Stimulated activated memory B cell treated with anti-CD40 and anti-IgM and Interleukin-4, amounts not matched to agents 10 μg/mL and 1 μg/mL and 100 μg/mL, for 72 hours (primary cell): Measurements from ENCODE around the gene PLEKHH2.
"Not testable (repeated sequence)": the region's sequence is repeated elsewhere in the genome, so short reads cannot be mapped to it uniquely, and the experiment has no call there.

Experiments used
- ATAC-seq: fragments of 150-1000 bp; cut with Tn5 transposase; 2 replicates; pipeline ENCODE4 v1.10.0; 2021
- H3K27ac Mint-ChIP-seq: one replicate; pipeline ENCODE4 v1.8.0; 2022; ENCODE audit warnings: mild to moderate bottlenecking, mixed read lengths
- H3K27me3 Mint-ChIP-seq: one replicate; pipeline ENCODE4 v1.8.0; 2022; ENCODE audit warnings: mixed read lengths
- H3K36me3 Mint-ChIP-seq: one replicate; pipeline ENCODE4 v1.8.0; 2022; ENCODE audit warnings: mixed read lengths
- H3K4me1 Mint-ChIP-seq: one replicate; pipeline ENCODE4 v1.8.0; 2022; ENCODE audit warnings: mixed read lengths
- H3K4me3 Mint-ChIP-seq: one replicate; pipeline ENCODE4 v1.8.0; 2022; ENCODE audit warnings: mild to moderate bottlenecking, moderate library complexity, mixed read lengths
- H3K9me3 Mint-ChIP-seq: one replicate; pipeline ENCODE4 v1.8.0; 2022; ENCODE audit warnings: mixed read lengths

Gene PLEKHH2

DNA sequence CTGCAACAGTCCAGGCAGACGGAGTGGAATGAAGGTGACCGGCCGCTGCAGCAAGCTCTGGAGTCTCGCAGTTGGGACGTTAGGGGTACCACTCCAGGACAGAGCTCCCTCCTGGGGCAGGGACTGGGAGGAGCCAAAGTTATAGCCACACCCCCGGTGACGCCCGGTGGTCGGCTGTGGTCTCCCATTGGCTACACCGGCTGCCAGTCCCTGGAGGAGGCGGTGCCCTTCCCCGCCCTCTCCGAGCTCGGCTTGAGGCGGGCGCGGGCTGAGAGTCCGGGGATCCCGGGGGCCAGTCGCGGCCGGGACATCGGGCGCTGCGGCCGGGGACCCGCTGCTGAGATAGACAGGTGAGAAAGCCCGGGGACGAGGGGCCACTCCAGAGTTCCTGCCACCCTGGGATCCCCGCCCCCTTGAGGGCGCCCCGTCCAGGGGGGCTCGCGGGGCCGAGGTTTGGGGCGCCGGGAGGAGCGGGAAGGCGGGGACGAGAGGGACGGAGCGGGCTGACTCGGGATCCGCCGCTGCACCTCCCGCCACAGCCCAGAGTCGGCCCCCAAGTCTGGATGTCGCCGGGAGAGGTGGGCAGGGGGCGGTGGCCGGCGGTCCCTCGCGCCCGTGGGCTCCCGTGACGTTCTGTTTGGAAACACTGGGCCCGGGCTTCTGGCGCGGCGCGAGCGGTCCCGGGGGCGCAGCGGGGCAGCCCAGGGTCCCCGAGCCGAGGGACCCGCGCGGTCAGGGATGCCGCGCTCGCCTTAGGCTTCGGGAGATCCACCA is at the start of gene PLEKHH2:
PLEKHH2 (plus strand) TSS at position 231 of the 774 bp plus-strand sequence. CDS start 7,414 bp downstream, outside the sequence.
- peaks cover 4% of the 10 kb centered on the region for H3K9me3 Mint-ChIP-seq
- no peaks in the 10 kb centered on the region for H3K36me3 Mint-ChIP-seq
- peak within 1 kb of the TSS; percentile 68 for H3K27ac Mint-ChIP-seq

DNA sequence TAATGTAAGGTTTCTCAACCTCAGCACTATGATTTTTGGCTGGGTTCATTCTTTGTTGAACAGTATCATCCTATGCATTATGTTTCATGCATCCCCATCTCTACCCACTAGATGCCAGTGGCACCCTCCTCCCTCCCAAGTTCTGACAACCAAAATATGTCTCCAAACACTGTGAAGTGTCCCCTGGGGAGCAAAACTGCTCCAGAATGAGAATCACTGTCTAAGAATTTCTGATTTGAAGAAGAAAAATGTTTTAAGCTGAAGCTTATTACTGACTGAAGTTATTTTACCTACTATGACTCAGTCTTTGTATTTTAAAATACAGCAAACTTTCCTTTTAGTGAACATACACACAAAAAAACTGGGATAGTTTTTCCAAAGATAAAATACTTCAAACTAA is 44.6 kb upstream of the PLEKHH2 start:
- H3K4me3 Mint-ChIP-seq: no peak overlapping the region
- peaks cover 30% of the 10 kb centered on the region for H3K4me1 Mint-ChIP-seq
- no peak for ATAC-seq
- no peaks in the 10 kb centered on the region for H3K27me3 Mint-ChIP-seq
- H3K9me3 Mint-ChIP-seq: no peaks in the 10 kb centered on the region
- no peak overlapping the region for H3K27ac Mint-ChIP-seq
- peaks cover 9% of the 10 kb centered on the region for H3K36me3 Mint-ChIP-seq

More for the DNA sequence above, at the start of gene PLEKHH2:
- peaks cover 9% of the 10 kb centered on the region for H3K4me1 Mint-ChIP-seq
- H3K27me3 Mint-ChIP-seq: peaks cover 48% of the 10 kb centered on the region
- peak; percentile 99 for ATAC-seq
- H3K4me3 Mint-ChIP-seq: peak within 1 kb of the TSS; percentile 83

DNA sequence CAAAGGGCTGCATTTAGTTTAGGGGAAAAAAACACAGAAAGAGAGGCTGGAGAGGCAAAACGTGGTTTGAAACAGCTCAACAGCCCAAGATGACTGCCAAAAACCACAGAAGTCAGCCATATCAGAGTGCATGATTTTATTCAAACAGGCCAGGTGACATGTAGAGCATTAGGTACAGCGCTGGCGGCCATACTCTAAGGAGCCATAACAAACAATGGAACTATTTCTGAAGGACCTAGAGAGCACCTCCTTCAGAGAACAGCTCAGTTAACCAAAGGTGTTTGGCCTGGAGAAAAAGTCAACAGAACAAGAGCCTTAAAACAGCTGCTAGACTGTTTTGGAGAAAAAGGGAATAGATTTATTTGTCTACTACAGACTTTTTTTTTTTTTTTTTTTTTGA is 43.8 kb upstream of the PLEKHH2 start:
- no peak for ATAC-seq
- Mint-ChIP-seq H3K27me3 (no peaks in the 10 kb centered on the region), H3K4me3 (no peak overlapping the region), H3K4me1 (peaks cover 30% of the 10 kb centered on the region), H3K27ac (no peak overlapping the region), H3K36me3 (peaks cover 6% of the 10 kb centered on the region), H3K9me3 (no peaks in the 10 kb centered on the region)

DNA sequence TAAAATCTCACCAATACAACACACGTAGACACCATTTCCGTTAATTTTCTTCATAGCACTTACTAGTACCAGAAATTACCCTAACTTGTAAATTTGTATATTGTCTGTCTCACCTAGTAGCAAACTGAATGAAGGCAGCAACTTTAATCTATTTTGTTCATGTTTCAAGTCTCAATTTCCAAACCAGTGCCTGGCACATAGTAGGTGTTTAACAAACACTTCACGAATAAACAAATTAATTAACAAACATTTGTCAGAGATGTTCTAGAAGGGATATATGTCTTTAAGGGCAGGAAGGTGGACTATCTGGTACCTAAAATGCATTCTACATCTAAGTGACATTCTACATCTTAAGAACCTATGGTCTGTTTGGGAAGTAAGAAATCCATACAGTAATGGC is 42.2 kb upstream of the PLEKHH2 start:
- H3K27me3 Mint-ChIP-seq: no peaks in the 10 kb centered on the region
- H3K4me1 Mint-ChIP-seq: peaks cover 30% of the 10 kb centered on the region
- peaks cover 6% of the 10 kb centered on the region for H3K36me3 Mint-ChIP-seq
- ATAC-seq: no peak
- peak overlapping the region; percentile 95 for H3K4me3 Mint-ChIP-seq
- peak overlapping the region; percentile 99 for H3K27ac Mint-ChIP-seq
- no peaks in the 10 kb centered on the region for H3K9me3 Mint-ChIP-seq

DNA sequence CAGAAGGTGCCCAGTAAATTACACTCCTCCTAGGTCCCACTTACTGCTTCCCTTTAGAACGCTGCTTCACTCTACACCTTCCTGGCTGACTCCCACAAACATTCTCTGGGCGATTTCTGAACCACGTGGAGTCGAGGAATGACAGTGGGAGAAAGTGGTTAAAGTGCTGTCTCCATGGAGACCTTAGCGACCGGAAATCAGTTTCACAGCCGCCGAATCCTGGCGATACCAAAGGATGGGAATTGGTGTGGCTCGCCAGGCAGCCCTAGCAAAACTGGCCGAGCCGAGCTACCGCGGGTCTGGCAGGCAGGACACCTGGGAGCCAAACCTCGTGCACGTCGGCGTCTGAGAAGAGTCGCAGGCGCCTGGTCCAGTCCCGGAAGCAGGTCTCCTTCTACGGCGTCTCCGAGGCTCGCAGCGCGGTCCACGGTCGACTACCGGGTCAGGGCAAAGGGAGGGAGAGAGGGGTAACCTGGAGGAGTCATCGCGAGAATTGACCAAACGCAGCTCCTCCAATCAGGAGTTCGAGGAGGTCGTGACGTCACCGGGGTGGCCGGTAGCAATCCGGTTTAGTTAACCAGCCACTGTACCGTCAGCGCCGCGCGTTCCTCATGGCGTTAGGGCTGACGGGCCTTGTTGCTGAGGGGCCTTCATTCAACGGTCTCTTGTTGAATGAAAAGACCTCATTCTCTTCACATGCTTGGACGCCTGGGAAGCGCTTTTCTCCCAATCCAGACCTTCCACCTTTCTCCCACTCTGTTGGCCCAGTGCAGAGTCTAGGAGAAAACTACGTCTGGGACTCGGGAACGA is 41.3 kb upstream of the PLEKHH2 start, which contains the start of gene THADA:
THADA (minus strand) TSS at position 436 of the 810 bp plus-strand sequence. CDS start 3,646 bp downstream, outside the sequence.
- H3K4me1 Mint-ChIP-seq: peaks cover 30% of the 10 kb centered on the region
- peaks cover 6% of the 10 kb centered on the region for H3K36me3 Mint-ChIP-seq
- H3K27me3 Mint-ChIP-seq: no peaks in the 10 kb centered on the region
- peak; percentile 100 for ATAC-seq
- peak within 1 kb of the TSS; percentile 95 for H3K4me3 Mint-ChIP-seq
- no peaks in the 10 kb centered on the region for H3K9me3 Mint-ChIP-seq
- peak within 1 kb of the TSS; percentile 99 for H3K27ac Mint-ChIP-seq

DNA sequence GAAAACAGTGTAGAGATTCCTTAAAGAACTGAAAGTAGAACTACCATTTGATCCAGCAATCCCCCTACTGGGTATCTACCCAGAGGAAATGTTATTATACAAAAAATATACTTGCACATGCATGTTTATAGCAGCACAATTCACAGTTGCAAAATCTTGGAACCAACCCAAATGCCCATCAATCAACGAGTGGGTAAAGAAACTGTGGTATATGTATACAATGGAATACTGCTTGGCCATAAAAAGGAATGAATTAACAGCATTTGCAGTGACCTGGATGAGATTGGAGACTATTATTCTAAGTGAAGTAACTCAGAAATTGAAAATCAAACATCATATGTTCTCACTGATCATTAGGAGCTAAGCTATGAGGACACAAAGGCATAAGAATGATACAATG is 36.5 kb upstream of the PLEKHH2 start:
- H3K36me3 Mint-ChIP-seq, ATAC-seq, H3K27me3 Mint-ChIP-seq, H3K4me3 Mint-ChIP-seq, H3K9me3 Mint-ChIP-seq, H3K27ac Mint-ChIP-seq, H3K4me1 Mint-ChIP-seq: not testable (repeated sequence)

DNA sequence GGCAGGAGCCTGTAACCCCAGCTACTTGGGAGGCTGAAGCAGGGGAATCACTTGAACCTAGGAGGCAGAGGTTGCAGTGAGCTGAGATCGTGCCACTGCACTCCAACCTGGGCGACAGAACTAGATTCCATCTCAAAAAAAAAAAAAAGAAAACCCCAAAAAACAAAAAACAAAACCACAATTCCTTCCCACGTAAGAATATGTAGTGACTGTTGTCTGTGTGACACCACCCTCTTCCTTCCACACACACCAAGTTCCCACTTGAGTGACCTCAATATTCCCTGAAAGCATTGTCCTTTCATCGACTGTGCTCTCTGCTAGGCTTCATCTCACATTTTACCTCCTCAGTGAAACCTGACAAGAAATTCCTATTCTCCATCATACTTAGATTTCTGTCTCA is 32.4 kb upstream of the PLEKHH2 start:
- H3K4me1 Mint-ChIP-seq: no peaks in the 10 kb centered on the region
- no peaks in the 10 kb centered on the region for H3K9me3 Mint-ChIP-seq
- H3K4me3 Mint-ChIP-seq: no peak overlapping the region
- H3K36me3 Mint-ChIP-seq: no peaks in the 10 kb centered on the region
- ATAC-seq: no peak
- H3K27ac Mint-ChIP-seq: no peak overlapping the region
- H3K27me3 Mint-ChIP-seq: no peaks in the 10 kb centered on the region

DNA sequence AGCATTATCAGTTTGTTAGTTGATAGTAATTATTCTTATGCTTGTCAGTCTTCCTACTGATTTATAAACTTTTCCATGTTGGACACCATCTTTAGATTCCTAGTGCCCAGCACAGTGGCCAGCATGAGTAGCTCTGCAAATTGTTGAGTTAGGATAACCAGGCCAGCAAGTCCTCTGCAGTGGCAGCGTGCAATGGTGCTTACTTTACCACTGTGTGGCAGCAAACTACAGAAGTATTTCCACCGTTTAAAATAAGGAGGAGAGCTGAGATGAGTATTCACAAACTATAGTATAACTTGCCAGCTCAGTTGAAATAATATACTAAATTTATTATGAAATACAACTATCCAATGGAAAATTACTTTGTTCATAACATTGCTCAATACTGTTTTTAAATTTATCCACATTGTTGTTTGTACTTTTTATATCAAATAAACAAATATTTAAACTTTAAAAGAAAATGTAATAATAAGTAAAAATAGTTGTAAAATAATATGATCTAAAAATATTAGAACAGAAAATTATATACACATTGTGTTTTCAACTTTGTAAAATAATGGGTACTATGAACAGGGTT is 31.9 kb upstream of the PLEKHH2 start:
- no peak overlapping the region for H3K27ac Mint-ChIP-seq
- H3K36me3 Mint-ChIP-seq: no peaks in the 10 kb centered on the region
- H3K27me3 Mint-ChIP-seq: no peaks in the 10 kb centered on the region
- H3K4me1 Mint-ChIP-seq: no peaks in the 10 kb centered on the region
- no peaks in the 10 kb centered on the region for H3K9me3 Mint-ChIP-seq
- no peak for ATAC-seq
- H3K4me3 Mint-ChIP-seq: no peak overlapping the region

DNA sequence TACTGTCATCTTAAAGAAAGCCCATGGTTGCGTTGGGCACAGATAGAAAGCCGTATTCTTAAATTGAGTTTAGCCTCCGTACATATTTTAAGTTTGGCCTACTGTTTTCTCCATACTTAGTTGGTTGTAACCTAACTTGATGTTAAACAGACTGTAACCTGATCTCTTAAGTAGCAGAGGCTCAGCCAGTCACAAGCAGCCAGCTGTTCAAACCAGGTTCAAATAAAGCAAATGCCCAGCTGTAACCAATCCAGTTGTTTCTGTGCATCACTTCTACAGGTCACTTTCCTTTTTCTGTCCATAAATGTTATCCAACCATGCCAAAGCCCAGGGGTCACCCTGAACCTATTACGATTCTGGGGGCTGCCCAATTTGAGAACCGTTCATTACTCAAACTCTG is 31.2 kb upstream of the PLEKHH2 start:
- no peak overlapping the region for H3K4me3 Mint-ChIP-seq
- no peaks in the 10 kb centered on the region for H3K9me3 Mint-ChIP-seq
- H3K27ac Mint-ChIP-seq: no peak overlapping the region
- no peaks in the 10 kb centered on the region for H3K27me3 Mint-ChIP-seq
- no peaks in the 10 kb centered on the region for H3K36me3 Mint-ChIP-seq
- no peak for ATAC-seq
- H3K4me1 Mint-ChIP-seq: no peaks in the 10 kb centered on the region

DNA sequence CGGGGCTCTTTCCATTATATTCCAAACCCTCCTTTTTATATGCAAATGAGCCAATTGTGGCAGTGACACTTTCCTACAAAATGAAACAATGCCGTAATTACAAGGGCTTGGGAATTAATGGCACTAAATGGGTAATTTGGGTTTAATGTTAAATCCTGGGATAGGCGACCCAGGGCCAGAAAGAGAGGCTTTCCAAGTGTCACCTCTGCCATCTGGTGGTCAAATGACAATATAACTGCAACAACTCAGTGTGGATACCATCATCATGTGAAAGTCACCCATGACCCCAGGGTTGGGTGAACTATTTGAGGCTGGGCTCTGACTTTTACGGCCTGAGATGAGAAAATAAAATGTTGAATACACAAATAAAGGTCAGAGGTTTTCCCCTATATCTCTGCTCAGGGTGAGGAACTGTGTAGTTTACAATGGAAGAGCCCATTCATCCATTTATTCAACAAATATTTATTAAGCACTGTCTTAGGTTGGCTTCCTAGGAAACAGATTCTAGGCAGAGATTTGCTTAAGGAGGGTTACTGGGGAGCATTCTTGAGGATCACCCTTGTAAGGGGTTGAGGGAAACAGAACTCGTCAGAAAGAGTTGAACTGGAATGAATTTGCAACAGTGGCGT is 27.7 kb upstream of the PLEKHH2 start:
- peaks cover 6% of the 10 kb centered on the region for H3K4me1 Mint-ChIP-seq
- peak; percentile 72 for ATAC-seq
- no peaks in the 10 kb centered on the region for H3K27me3 Mint-ChIP-seq
- H3K27ac Mint-ChIP-seq: no peak overlapping the region
- H3K4me3 Mint-ChIP-seq: no peak overlapping the region
- H3K36me3 Mint-ChIP-seq: no peaks in the 10 kb centered on the region
- no peaks in the 10 kb centered on the region for H3K9me3 Mint-ChIP-seq

DNA sequence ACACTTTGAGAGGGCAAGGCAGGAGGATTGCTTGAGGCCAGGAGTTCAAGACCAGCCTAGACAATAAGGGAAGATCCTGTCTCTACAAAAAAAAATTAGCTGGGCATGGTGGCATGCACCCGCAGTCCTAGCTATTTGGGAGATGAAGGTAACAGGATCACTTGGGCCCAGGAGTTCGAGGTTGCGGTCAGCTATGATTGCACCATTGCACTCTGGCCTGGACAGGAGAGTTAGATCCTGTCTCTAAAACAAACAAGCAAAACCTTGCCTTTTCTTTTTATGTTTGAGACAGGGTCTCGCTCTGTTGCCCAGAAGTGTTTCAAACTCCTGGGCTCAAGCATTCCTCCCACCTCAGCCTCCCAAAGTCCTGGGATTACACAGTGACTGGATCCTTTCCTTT is 26.7 kb upstream of the PLEKHH2 start:
- ATAC-seq: no peak
- peaks cover 6% of the 10 kb centered on the region for H3K4me1 Mint-ChIP-seq
- peaks cover 8% of the 10 kb centered on the region for H3K27me3 Mint-ChIP-seq
- no peaks in the 10 kb centered on the region for H3K9me3 Mint-ChIP-seq
- H3K36me3 Mint-ChIP-seq: no peaks in the 10 kb centered on the region
- H3K27ac Mint-ChIP-seq: no peak overlapping the region
- no peak overlapping the region for H3K4me3 Mint-ChIP-seq

DNA sequence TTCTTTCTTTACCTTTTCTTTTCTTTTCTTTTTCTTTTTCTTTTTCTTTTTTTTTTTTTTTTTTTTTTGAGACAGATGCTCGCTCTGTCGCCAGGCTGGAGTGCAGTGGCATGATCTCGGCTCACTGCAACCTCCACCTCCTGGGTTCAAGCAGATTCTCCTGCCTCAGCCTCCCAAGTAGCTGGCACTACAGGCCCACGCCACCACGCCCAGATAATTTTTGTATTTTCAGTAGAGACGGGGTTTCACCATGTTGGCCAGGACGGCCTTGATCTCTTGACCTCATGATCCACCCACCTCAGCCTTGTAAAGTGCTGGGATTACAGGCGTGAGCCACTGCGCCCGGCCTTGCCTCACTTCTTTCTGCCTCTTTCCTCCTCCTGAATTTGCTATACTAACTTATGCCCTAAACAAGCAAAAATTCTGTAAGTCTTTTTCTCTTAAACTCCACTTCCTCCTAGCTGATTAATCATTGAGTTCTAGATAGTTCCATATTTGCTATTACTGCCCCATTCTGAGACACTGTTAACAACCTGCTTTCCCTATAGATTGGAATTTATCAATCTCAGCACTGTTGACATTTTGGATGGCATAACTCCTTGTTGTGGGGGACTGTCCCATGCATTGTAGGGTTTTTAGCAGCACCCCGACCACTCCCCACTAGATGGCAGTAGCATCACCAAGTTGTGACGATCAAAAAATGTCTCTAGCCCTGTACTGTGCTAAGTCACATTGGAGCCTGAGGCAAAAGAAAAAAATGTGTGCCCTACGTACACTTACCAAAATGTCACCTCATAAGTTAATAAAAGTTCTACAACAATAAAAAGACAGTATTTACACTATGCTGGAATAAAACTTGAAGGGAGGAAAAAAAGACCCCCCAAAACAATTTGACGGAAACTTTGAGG is 24.8 kb upstream of the PLEKHH2 start:
- no peaks in the 10 kb centered on the region for H3K36me3 Mint-ChIP-seq
- H3K4me3 Mint-ChIP-seq: no peak overlapping the region
- peaks cover 13% of the 10 kb centered on the region for H3K27me3 Mint-ChIP-seq
- no peak overlapping the region for H3K27ac Mint-ChIP-seq
- H3K9me3 Mint-ChIP-seq: no peaks in the 10 kb centered on the region
- H3K4me1 Mint-ChIP-seq: peaks cover 6% of the 10 kb centered on the region
- peak; percentile 90 for ATAC-seq

DNA sequence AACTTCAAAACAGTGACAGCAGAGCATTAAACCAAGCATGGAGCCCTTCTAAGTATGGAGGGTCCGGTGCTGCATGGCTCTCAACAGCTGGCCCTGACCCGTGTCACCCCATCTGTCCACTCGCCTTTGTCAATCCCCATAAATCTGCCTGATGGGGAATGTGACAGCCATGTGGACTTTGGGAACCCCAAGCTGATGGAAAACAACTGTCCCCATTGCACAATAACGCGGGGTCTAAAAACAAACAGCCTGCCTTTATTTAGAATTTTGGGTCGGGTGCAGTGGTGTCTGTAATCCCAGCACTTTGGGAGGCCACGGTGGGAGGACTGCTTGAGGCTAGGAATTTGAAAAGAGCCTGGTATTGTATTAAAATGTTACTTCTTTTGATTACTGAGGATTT is 24.1 kb upstream of the PLEKHH2 start:
- Mint-ChIP-seq H3K27ac (no peak overlapping the region), H3K36me3 (no peaks in the 10 kb centered on the region), H3K9me3 (no peaks in the 10 kb centered on the region), H3K27me3 (peaks cover 17% of the 10 kb centered on the region), H3K4me1 (peaks cover 6% of the 10 kb centered on the region), H3K4me3 (no peak overlapping the region)
- ATAC-seq: no peak

DNA sequence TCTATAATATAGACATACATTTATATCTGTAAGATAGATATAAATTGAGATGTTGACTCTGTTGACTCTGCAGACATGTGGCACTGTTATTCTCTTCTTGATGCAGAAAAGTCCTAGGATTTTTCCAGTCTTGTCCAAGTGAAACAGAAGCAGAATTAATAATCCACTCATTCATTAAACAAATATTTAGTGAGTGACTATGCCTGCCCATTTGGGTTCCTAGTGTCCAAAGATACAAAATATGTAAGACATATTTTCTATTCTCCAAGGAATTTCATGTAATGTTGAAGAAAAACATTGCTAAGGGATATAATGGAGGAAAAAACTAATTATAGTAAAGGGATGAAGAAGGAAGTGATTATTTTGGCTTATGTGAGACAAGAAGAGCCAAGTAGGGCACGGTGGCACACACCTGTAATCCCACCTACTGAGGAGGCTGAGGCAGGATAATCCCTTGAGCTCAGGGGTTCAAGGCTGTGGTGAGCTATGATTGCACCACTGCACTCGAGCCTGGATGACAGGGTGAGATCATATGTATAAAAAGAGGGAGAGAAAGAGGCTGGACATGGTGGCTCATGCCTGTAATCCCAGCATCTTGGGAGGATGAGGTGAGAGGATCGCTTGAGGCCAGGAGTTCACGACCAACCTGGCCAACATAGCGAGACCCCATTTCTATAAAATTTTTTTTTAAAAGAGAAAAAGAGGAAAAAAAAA is 19.9 kb upstream of the PLEKHH2 start:
- H3K4me1 Mint-ChIP-seq: peaks cover 5% of the 10 kb centered on the region
- no peaks in the 10 kb centered on the region for H3K36me3 Mint-ChIP-seq
- ATAC-seq: no peak
- no peaks in the 10 kb centered on the region for H3K9me3 Mint-ChIP-seq
- no peak overlapping the region for H3K27ac Mint-ChIP-seq
- H3K4me3 Mint-ChIP-seq: no peak overlapping the region
- H3K27me3 Mint-ChIP-seq: peaks cover 17% of the 10 kb centered on the region
